Measurements from ENCODE around the gene CYBC1.

CYBC1 gene

GRCh38 chr17:82450357-82451106 is at the start of gene CYBC1:
CYBC1 (minus strand) TSS chr17:82450752; CDS start chr17:82449254, 1,498 bp downstream.
- peak; percentile 88 for DNase-seq (ENCODE audit: low read depth in 2 of 2)

GRCh38 chr17:82497483-82498405 is 47.2 kb upstream of the CYBC1 start:
- no peak for DNase-seq (ENCODE audit: low read depth in 2 of 2)

GRCh38 chr17:82496529-82497434 is 46.2 kb upstream of the CYBC1 start:
- DNase-seq (ENCODE audit: low read depth in 2 of 2): peak; percentile 84

- DNase-seq (ENCODE audit: low read depth in 2 of 2): no peak
Measured at GRCh38 chr17:82495844-82496528, 45.4 kb upstream of the CYBC1 start.

GRCh38 chr17:82494236-82495055 is 43.9 kb upstream of the CYBC1 start:
- peak; percentile 75 to 78 for DNase-seq (ENCODE audit: low read depth in 2 of 2)

- DNase-seq (ENCODE audit: low read depth in 2 of 2): no peak
Measured at GRCh38 chr17:82493226-82493781, 42.8 kb upstream of the CYBC1 start.

GRCh38 chr17:82492643-82493225 is 42.2 kb upstream of the CYBC1 start:
- no peak for DNase-seq (ENCODE audit: low read depth in 2 of 2)

GRCh38 chr17:82491533-82491932 is 41.0 kb upstream of the CYBC1 start:
- DNase-seq (ENCODE audit: low read depth in 2 of 2): no peak

GRCh38 chr17:82491196-82491530 is 40.6 kb upstream of the CYBC1 start:
- no peak for DNase-seq (ENCODE audit: low read depth in 2 of 2)

GRCh38 chr17:82490512-82491195 is 40.1 kb upstream of the CYBC1 start:
- DNase-seq (ENCODE audit: low read depth in 2 of 2): no peak

GRCh38 chr17:82489851-82490511 is 39.4 kb upstream of the CYBC1 start:
- no peak for DNase-seq (ENCODE audit: low read depth in 2 of 2)

GRCh38 chr17:82489117-82489516 is 38.6 kb upstream of the CYBC1 start:
- no peak for DNase-seq (ENCODE audit: low read depth in 2 of 2)

GRCh38 chr17:82487910-82488309 is 37.4 kb upstream of the CYBC1 start:
- no peak for DNase-seq (ENCODE audit: low read depth in 2 of 2)

- DNase-seq (ENCODE audit: low read depth in 2 of 2): no peak
Measured at GRCh38 chr17:82486231-82487094, 35.9 kb upstream of the CYBC1 start.

GRCh38 chr17:82483836-82484235 is 33.3 kb upstream of the CYBC1 start:
- DNase-seq (ENCODE audit: low read depth in 2 of 2): no peak

- DNase-seq (ENCODE audit: low read depth in 2 of 2): no peak
Measured at GRCh38 chr17:82483204-82483660, 32.7 kb upstream of the CYBC1 start.

- DNase-seq (ENCODE audit: low read depth in 2 of 2): no peak
Measured at GRCh38 chr17:82480318-82480717, 29.8 kb upstream of the CYBC1 start.

Measured in activated CD8-positive, alpha-beta memory T cell treated with anti-CD3 and anti-CD28 coated beads for 4 hours (primary cell).